Right lobe of liver (tissue), 4 donors: ENCODE data around the gene SP5.

Experiments used
- CTCF ChIP-seq, 4 donors: fragments of 200-600 bp in 3 of 4; fragments of 450-650 bp in 1 of 4; IDR thresholded peaks; one replicate each; pipeline versions ENCODE4 v1.5.1 to v1.8.0; 2016 to 2022; ENCODE audit warnings: antibody characterized with exemption in 4 of 4, mild to moderate bottlenecking in 2 of 4
- POLR2A ChIP-seq: fragments of 450-650 bp; IDR thresholded peaks from one replicate; pipeline ENCODE4 v1.6.1; 2017; ENCODE audit warnings: antibody characterized with exemption, mild to moderate bottlenecking
- donor health status: DM: no; HTN: no; CAD: no.
- donor health status: DM: no; HTN: no; CAD: no.
- donor health status: DM: no; HTN: yes; CAD: no.

DNA sequence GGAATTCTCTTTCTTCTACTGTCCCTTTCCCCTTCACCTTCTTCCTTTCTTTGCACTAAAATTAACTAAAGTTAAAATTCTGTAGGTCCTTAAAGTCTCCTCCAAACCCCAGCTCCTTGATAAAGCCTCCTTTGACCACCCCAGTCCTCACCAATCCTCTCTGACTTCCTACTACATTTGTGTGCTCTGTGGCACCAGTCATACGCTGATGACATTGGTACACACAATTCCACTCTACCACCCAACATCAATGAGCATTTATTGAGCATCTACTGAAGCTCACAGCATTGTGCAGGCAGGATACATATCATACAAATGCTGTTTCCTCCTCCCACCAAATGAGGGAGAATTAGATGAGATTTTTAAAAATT, 4.5 kb upstream of the SP5 start:
- TF ChIP-seq CTCF (IDR thresholded peaks at IDR 0.05) (no peak), POLR2A (no peak)
